GM18520 (cell line): ENCODE results near the gene NEK9.
"Not testable (repeated sequence)": the region's sequence is repeated elsewhere in the genome, so short reads cannot be mapped to it uniquely, and the experiment has no call there.

Experiments
- ATAC-seq: cut with Tn5 transposase; IDR thresholded peaks from one replicate; pipeline ENCODE4 v1.9.1; 2021; ENCODE audit not compliant: unreplicated experiment

The NEK9 gene

DNA sequence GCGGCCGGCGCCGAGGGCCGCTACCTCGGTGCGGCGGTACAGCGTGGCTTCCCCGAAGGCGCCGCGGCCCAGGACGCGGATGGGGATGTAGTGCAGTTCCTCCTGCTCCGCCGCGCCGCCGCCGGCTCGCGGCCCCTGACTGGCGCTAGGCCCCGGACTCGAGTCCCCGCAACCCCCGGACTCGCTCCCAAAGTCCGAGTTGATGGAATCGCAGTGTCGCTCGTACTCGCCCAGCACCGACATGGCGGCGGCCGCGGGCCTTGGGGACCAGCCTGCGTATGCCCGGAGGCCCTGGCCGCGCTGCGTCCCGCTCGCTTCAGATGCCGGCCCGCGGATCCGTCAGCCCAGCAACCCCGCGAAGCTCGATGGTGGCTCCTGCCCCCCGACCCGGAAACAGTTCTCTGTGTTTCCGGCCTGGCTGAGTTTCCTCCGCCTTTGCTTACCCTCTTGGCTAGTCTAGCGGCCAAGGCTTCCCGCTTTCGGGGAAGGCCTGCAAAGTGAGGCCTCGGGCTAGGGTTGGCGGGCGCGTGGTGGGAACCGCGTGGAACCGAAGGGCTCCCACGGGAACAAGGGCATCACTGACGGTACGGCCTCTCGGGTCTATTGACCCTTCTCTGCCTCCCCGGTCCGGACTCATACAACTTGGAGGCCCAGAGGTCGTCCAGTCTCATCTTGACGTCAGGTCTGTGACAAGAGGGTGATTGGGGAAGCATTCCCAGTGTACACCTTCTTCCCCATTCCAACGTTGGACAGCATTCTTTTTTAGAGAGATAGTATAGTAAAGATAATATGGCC lies at the start of gene NEK9:
TSS of gene NEK9 (minus strand) at position 370 of the 795 bp plus-strand sequence. CDS start at position 243, 127 bp downstream.
- peak; percentile 56 for ATAC-seq

DNA sequence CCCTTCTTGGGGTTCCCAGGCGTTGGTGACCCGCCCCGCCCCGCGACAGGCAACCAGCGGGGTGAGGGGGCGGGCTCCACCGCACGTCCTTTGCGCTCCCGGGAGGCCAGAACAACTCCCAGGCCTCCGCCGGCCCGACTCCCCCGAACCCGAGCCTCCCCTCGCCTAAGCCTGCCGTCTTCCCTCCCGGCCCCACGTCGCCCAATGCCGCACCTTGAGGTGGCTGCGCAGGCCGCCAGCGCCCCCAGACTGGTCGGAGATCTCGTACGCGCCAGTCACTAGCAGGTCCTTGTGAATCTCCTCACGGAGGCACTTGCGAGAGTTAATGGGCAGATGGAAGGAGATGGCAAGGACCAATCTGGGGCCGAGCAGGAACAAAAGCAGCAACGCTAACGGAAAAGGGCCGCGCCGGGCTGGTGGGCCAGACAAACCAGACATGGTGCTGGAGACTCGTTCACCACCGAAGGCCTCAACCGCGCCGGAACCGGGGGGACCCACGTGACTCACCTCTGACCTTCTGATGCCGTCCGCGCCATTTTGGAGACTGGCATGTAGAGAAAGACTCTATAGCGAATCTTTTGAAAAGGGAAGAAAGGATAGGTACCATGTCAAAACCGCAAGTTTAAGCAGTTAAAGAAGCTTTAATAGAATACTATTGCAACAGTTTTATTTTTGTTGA lies 49.4 kb upstream of the NEK9 start, which contains the start of gene TMED10:
TSS of gene TMED10 (minus strand) at position 471 of the 679 bp plus-strand sequence. CDS start at position 438, 33 bp downstream.
- ATAC-seq: peak; percentile 56

DNA sequence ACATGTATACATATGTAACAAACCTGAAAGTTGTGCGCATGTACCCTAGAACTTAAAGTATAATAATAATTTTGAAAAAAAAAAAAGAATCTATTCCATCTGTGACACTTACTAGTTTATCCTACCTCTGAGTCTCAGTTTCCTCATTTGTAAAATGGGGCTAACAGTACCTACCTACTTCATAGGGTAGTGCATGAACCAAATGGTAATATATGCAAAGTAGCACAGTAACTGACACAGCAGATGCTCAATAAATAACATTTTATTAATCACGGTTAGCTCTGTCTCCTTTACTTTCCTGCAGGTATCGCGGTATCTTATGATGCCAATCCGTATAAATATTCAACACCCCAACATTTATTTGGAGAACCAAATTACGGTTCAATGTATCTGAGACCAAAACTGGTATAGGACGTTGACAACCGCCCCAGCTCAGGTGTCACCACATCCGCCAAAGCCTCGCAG lies 48.9 kb upstream of the NEK9 start:
- ATAC-seq: peak; percentile 3

GRCh38 chr14:75174066-75174465 lies 47.2 kb upstream of the NEK9 start:
- no peak for ATAC-seq

DNA sequence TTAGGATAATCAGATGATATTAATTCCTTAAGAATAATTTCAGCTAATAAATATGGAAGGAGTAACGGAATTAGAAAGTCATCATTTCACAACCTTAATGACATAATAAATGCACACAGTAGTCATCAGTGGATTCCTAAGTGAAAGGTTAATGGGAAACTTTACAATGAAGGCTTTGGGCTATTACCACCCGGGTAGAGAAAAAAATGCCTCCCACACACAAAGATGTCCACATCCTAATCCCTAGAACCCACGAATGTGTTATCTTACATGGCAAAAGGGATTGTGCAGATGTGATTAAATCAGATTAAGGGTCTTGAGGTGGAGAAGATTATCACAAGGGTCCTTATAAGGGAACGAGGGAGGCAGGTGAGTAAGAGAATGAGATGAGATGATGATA lies 43.9 kb upstream of the NEK9 start:
- ATAC-seq: no peak

GRCh38 chr14:75168586-75169335 lies 41.9 kb upstream of the NEK9 start:
- no peak for ATAC-seq

DNA sequence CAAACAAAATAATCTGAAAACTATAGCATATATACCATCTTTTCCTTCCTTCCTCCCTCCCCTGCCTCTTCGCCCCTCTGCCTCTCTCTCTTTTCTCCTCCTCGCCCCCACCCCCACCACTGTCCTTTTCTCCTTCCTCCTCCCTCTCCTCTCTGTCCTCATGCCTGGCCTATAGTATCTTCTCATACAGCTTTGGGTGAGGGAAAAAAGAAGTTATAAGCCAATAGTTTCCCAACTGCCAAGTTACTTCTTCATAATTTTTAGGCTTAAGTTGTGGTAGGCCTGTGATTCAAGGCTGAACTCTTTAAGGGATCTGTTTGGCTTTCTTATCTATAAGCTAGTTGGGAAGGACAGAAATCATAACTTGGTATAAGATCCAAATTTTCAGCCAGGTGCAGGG lies 40.5 kb upstream of the NEK9 start:
- ATAC-seq: no peak

DNA sequence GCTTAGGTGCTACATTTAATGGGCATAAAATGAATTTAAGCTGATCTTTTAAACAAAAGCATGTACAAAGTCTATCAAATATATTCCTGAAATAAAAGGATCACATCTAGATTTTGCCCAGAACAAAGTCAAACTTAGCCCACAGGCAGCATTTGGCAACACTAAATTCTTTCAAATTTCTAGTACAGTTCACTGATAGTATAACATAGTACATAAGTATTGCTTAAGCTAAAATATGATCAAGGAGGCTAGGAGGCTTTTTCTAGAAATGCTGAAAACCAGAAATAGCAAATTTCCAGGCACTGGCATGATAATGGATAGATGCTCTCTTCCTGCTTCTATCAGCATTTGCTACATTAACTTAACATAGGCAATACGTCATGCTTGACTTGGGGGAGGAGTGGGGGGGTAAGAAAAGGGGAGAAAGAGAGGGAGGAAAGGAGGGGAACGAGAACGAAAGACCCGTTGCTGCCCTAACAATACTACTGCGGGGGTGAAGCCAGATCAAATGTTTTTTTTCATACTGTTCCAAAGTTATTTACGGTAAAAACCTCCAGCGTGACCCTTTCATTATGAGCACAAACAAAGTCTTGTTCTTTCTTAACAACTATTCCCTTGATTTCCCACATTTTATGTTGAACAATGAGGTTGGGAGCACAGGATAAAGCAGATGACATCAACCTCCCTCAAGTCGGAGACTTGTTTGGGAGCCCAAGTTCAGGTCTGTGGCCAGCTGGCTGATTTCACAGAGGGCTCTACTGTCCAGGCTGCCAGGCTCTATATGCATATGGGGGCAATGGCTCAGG lies 38.9 kb upstream of the NEK9 start:
- no peak for ATAC-seq

DNA sequence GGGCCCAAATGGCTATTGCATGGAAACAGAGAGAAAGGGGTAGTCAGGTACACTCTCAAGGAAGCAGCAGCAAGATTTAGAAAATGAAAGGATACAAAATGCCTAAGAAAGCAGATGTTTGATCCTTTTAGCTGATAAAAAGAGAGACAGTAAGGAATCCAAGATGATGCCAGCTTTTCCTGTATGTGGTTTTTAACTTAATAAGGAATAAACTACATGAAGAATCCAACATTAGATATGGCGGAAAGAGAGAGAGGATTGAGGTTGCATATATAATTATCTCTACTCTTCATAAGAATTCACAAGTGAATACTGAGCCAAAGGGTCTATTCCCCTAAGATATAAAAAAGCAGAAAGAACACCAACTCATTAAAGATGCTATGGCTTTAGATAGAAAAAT lies 38.0 kb upstream of the NEK9 start:
- ATAC-seq: no peak

- no peak for ATAC-seq
These were observed 36.8 kb upstream of the NEK9 start for GRCh38 chr14:75163677-75164076.

GRCh38 chr14:75162631-75163030 lies 35.8 kb upstream of the NEK9 start:
- no peak for ATAC-seq

GRCh38 chr14:75158843-75159614 lies 32.2 kb upstream of the NEK9 start:
- no peak for ATAC-seq

GRCh38 chr14:75156901-75157300 lies 30.1 kb upstream of the NEK9 start:
- no peak for ATAC-seq

- no peak for ATAC-seq
These were observed 29.3 kb upstream of the NEK9 start for GRCh38 chr14:75156111-75156510.

GRCh38 chr14:75155169-75155568 lies 28.3 kb upstream of the NEK9 start:
- no peak for ATAC-seq

DNA sequence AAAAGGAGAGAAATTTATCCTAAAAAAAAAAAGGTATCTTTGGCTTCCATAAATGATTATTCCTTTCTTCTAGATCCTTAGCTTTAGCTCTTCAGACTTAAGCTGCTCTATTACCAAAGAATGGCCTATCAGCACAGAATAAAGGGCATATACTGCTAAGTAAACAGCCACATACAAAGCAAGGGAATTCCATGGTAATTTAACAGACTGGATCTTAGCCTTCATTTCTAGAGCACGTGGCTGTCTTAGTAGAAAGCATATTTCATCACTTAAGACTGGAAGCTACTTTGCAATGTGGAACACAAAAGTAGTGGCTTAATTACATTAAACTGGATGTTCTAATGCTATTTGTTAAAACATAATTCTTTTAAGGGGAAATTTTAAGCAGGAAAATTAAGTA lies 26.4 kb upstream of the NEK9 start:
- no peak for ATAC-seq

- no peak for ATAC-seq
These were observed 25.0 kb upstream of the NEK9 start for GRCh38 chr14:75151851-75152250.

- not testable (repeated sequence) for ATAC-seq
These were observed 23.8 kb upstream of the NEK9 start for GRCh38 chr14:75150637-75151036.

- ATAC-seq: no peak
These were observed 23.3 kb upstream of the NEK9 start for GRCh38 chr14:75150150-75150549.
